Stimulated activated CD4-positive, alpha-beta T cell treated with anti-CD3 and anti-CD28 coated beads, Interleukin-1b, Interleukin-23, amount 100 ng/mL, for 4 hours (primary cell): Measurements from ENCODE around the gene SLITRK2.

Source experiments
- DNase-seq, 2 donors: peaks; one replicate each; pipeline ENCODE4 v3.0.0-alpha.2; 2020; ENCODE audit warnings: low read depth in 2 of 2

The SLITRK2 gene

DNA sequence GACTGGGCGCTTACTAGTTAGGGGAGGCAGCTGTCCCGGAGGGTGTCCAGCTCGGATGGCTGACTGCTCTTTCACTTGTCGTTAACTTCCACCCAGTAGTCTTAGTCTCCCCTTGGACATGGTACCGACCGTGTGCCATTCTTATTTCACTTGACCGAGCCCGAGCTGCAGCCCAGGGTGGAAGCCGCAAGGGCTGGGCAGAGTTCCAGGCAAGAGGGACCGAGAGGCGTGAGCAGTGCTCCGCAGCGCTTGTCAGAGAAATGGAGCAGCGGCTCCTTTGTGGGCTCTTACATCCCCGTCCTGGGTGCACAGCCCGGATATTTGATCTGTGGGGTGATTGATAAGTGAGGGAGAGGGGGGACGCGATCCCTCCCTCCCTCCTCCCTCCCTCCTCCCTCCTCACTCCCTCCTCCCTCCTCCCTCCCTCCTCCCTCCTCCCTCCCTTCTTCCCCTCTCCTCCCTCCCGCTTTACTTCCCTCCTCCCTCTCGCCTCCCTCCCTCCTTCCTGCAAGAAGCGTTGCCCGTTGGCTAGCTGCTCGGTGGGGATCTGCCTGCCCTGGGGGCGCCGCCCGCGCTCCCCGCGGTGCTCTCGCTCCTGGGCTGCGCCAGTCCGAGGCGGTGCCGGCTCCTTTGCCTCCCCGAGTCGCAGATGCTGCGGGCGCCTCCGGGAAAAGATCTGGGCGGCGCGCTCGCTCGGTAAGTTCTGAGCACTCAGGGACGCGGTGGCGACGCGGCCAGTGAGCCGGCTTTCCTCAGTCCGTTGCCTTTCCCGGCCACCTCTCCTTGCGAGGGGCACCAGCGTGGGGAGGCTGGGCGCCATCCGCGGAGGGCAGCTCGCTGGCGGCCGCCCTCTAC, at the start of gene SLITRK2:
Gene SLITRK2 (plus strand): TSS at position 499 of the 855 bp plus-strand sequence. CDS start 4,597 bp downstream, outside the sequence.
- no peak for DNase-seq

- no peak for DNase-seq
These were observed 44.6 kb upstream of the SLITRK2 start for GRCh38 chrX:145773006-145773405.

DNA sequence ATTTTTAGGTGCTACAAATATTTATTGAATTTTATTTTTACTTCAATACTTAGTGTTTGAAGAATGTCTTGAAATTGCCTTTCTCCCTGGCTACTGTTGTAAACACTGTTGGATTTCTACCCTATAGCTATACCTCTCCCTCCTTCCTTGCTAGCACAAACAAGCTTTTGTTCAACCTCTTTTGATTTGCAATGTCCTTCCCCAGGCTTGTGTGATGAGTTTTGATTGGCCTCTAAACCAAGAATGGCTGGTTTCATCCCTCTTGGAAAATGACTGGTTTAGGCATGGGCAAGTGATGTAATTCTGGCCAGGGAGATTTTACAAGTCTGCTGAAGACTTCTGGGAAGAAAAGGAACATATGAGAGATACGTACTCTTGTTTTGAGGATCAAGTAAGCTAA, 25.3 kb upstream of the SLITRK2 start:
- no peak for DNase-seq

GRCh38 chrX:145803508-145803907, 14.1 kb upstream of the SLITRK2 start:
- no peak for DNase-seq

GRCh38 chrX:145813081-145813480, 4.5 kb upstream of the SLITRK2 start:
- DNase-seq, result no peak

GRCh38 chrX:145816601-145817315, 871 bp upstream of the SLITRK2 start:
- DNase-seq, result no peak

DNA sequence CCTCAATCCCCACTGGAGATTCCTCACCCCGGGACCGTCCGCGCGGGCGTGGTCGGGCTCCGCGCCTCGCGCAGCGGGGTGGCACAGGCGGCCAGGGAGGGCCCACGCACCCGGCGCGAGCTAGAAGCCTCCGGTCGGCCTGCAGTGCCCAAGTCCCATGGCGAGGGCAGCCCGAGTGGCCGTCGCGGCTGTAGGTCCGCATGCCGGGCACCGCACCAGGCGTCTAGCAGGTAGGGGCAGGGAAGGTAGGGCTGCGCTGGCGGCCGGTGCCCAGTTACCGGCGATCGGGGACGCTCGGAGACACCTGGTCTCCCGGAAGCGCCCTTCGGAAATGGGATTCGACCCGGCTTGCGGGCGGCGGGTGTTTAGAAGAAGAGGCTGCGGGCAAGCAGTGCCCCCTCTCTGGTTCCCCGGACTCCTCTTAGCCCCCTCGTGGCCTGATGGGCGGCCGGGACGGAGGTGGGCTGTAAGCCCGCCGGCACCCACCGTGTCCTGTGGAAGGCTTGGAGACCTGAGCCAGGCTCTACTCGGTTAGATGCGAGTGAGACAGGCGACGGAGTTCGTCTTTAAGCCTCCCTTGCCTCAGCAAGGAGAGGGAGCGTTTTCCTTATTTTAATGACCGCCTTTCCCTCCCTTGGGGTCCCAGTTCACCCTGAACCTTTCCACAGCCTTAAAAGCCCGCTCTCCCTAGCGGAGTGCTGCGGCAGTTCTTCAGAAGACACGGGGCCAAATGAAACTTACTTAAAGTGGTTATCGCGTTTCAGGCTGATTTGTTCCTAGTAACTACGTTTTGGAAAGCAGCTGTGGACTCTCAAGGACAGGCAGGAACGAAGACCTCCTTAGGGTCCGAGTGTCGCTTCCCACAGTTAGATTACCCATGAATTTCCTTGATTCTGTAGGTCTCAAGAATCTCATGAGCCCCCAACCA, 821 bp downstream of the SLITRK2 start:
- DNase-seq, result no peak

- DNase-seq, result no peak
These were observed 3.2 kb downstream of the SLITRK2 start for GRCh38 chrX:145820825-145821224.

DNA sequence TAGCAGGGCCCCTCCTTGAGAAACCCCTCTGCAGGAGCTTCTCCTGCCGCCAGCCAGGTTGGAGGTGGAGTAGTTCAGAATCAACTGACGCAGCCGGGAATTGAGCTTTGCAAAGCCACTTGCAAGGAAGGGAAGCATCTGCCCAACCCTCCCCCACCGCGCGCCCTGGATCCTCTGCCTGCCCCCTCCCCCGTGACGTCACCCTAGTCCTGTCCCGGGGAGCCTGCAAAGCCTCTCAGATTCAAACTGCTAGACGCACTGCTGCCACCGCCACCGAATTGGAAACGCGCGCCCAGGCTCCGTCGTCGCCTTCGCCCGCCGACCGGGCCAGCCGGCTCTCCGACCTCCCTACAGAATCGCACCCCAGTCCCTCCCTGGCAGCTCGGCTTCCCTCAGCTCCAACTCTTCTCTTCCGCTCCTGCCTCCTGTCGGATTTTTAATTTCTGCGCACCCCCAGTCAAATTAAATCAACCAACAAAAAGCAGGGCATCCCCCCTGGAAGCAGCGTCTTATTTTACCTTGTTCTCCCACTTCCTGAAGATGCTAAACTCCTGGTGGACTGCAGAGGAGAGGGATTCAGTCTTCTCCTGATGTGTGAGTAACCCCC, 3.8 kb downstream of the SLITRK2 start:
- no peak for DNase-seq

DNA sequence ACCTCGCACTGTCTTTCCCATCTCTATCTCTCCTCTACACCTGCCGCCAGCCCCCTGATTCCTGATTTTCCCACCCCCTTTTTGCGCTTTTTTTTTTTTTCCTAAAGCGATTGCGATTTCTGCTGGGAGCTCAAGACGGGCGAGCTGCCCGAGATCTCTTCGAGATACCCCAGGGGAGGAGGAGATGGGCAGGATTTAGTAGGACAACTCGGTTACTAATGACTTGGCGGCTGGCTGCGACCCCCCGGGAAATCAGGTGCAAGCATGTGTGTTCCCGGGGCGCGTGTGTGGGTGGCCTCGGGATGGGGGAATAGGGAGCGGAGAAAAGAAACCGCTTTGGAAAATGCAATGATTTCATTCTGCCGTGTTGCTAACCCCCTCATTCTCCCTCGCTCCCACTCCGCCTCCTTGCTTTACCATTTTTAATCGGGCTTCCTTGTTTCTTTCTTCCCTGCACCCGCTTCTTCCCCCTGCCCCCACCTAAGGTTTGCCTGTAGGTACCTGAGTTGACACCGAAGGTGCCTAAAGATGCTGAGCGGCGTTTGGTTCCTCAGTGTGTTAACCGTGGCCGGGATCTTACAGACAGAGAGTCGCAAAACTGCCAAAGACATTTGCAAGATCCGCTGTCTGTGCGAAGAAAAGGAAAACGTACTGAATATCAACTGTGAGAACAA, 4.4 kb downstream of the SLITRK2 start:
- DNase-seq, result no peak

- DNase-seq, result no peak
These were observed 5.5 kb downstream of the SLITRK2 start for GRCh38 chrX:145823132-145823531.

DNA sequence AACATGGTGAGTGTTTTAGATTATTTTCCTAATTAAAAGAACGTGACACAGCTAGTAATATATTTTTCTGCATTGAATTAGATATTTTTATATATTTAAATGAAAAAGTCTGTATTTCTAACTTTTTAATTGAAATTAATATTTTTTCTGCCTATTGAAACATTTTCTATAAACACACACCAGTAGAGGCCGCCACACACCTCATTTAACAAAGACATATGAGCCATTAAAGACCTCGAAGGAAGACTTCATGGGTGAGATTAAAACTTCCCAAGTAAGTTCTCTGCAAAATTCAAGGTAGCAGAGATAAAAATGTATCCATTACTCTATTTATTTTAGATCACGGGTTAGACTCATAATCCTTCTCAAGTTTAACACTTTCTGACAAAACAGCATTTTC, 8.3 kb downstream of the SLITRK2 start:
- no peak for DNase-seq

DNA sequence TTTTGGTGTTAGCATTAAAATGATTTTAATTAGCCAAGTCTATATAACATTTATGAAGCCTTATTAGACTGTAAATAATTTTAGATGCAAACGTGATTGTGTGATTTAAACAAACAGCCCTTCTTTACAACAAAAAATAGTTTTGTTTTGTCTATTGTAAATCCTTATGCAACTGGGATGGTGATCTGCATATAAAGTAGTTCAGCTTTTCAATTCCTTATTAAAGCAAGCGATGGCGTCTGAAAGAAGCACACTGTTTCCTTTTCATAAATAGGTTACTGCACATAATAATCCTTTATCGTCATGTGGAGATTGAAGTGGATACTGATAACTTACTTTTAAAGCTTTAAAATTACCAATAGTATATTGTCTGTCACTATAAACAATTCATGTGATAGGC, 8.8 kb downstream of the SLITRK2 start:
- no peak for DNase-seq

DNA sequence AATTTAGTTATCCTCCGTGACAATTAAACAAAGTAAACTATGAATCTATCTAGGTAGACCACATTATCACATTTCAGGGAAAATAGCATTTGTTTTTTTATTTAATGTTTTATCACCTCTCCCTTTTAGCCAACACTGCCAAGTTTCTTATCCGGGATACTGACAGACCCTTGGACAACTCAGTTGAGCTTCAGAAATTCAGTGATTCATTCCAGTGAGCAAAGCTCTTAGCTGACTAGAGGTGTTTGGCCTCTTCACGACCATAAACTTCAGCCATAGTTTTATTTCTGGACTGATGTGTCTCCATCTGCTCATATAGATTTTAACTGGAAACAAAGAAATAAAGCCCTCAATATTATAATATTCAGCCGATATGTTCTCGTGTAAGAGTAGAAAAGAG, 15.2 kb downstream of the SLITRK2 start:
- DNase-seq, result no peak

GRCh38 chrX:145840531-145840930, 22.9 kb downstream of the SLITRK2 start:
- DNase-seq, result no peak

DNA sequence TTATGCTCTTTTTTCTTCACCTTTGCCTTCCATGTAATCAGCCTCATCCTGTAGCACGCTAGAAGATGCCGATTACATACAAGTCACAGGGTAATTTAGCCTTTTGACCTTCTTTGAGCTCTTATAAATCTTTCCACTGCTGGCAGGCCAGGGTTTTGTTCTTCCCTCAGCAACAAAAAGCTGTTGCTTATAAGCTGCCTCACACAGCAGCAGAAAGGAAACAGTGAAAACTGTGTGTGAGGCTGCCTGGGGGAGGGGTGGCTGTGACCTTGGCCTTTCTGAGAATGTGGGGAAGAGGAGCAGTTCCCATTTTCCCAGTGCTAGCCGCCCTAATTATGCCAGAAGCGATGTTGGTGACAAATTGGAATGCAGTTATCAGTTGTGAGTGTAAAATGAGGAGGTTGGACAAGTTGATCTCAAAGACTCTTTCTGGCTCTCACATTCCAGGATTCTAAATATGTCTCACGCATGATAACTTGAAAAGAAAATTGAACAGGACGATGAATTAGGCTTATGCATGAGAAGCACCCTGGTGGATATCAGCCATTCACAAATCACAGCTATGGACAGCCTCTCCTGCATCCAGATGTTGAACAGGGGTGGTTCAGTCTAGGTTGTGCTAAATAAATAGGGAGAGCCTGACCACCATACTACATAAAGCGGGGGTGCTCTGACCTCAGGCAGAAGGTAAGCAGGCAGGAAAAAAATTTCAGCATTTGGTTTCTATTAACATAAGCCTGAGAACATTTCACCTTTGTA, 25.7 kb downstream of the SLITRK2 start:
- DNase-seq, result no peak

DNA sequence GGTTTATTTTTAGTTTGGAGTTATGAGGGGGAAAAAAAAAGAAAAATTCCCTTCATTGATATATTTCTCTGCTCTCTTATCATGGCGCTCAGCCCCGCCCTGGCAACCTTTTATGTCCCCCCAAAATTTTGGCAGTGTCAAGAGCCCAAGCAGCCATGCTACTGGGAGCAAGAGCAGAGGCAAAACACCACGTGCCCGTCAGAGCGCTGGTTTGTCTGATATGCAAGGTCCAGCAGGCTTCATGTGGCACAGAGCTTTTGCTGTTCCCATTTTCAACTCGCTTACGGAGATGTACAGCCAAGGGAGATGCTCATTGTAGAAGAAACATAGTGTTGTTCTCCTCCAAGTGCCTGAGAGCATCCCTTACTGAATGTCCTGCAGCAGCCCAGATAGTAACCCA, 27.3 kb downstream of the SLITRK2 start:
- no peak for DNase-seq

DNA sequence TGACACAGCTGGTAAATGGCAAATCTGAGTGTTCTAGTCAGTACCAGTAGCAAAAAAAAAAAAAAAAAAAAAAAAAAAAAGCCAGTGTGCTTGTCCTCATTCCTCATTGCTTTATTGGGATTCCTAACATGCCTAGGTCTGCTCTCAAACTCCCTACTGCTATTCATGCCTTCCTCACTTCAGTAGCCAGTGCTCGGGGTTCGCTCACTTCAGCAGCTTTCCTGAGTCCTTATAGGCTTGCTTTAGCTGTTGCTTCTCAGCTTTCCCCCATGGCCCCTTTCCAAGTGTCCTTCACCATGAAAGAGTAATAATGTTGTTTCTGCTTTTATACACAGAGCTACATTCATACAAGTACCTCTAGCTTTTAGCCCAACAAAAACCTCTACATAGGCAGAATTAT, 30.8 kb downstream of the SLITRK2 start:
- DNase-seq, result no peak

DNA sequence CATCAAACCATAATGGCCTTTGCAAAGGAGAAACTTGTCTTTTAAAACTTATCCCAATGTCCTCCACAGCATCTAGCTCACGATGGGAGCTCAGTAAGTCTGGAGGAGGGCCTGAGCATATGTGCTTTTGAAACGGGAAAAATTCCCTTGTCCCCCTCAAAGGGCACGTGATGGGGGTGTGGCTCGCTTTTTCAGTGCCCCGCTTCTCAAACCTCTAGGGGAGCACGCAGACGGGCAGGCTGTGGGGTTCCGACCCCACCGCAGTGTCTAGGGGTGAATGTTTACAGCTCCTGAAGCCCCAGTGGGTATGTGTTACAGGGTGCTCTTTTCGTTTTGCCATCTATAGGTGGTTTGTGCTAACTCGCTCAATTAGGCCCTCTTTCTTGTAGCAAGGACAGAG, 31.2 kb downstream of the SLITRK2 start:
- DNase-seq, result no peak

DNA sequence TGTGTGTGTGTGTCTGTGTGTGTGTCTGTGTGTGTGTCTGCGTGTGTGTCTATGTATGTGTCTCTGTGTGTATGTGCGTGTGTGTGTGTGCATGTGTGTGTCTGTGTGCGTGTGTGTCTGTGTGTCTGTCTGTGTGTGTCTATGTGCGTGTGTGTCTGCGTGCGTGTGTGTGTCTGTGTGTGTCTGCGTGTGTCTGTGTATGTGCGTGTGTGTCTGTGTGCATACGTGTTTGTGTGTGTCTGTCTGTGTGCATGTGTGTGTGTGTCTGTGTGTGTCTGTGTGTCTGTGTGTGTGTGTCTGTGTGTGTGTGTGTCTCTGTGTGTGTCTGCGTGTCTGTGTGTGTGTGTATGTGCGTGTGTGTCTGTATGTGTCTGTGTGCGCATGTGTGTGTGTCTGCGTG, 35.6 kb downstream of the SLITRK2 start:
- DNase-seq, result no peak
